ENCODE data around the gene RGS10. TPM values are rescaled to one million over a fixed set of nuclear protein-coding genes. Genes with fewer than 3 reads are reported as not detected.

Gene RGS10
- total RNA-seq, result 10 to 100 TPM; 15.2 to 27.0 (median 23.0) TPM

GRCh38 chr10:119542357-119542987 lies at the start of gene RGS10:
Gene RGS10 (minus strand): TSS chr10:119542719. CDS start chr10:119542638, 81 bp downstream.
- peaks cover 37% of the 10 kb centered on the region for H3K4me1 ChIP-seq
- peak within 1 kb of the TSS; percentile 68 for H3K27ac ChIP-seq
- no peaks in the 10 kb centered on the region for H3K9me3 ChIP-seq
- no peaks in the 10 kb centered on the region for H3K36me3 ChIP-seq
- 0% methylated on average over 1 of the region's 76 CpGs for WGBS
- peak; percentile 73 to 85 for DNase-seq (ENCODE audit: low spot score in 2 of 2)
- no peaks in the 10 kb centered on the region for H3K27me3 ChIP-seq
- peak in 1 of 2 donors; percentile 58 for TF ChIP-seq POLR2A (IDR thresholded peaks at IDR 0.05)
- TF ChIP-seq CTCF (IDR thresholded peaks at IDR 0.05), result no peak
- peak within 1 kb of the TSS; percentile 82 for H3K4me3 ChIP-seq

- H3K9me3 ChIP-seq, result no peaks in the 10 kb centered on the region
- no peak overlapping the region for H3K4me3 ChIP-seq
- no peak for DNase-seq (ENCODE audit: low spot score in 2 of 2)
- peaks cover 19% of the 10 kb centered on the region for H3K4me1 ChIP-seq
- H3K36me3 ChIP-seq, result peaks cover 44% of the 10 kb centered on the region
- H3K27ac ChIP-seq, result no peak overlapping the region
- WGBS, result 90% methylated on average over 4 of the region's 4 CpGs
- TF ChIP-seq POLR2AphosphoS5 (IDR thresholded peaks at IDR 0.05) (no peak), POLR2A (IDR thresholded peaks at IDR 0.05) (no peak), CTCF (IDR thresholded peaks at IDR 0.05) (no peak), EP300 (IDR thresholded peaks at IDR 0.05) (no peak)
- H3K27me3 ChIP-seq, result no peaks in the 10 kb centered on the region
Observed at GRCh38 chr10:119588071-119588470, 45.6 kb upstream of the RGS10 start.

- TF ChIP-seq POLR2AphosphoS5 (IDR thresholded peaks at IDR 0.05) (no peak), POLR2A (IDR thresholded peaks at IDR 0.05) (no peak)
- WGBS, result 98% methylated on average over 3 of the region's 3 CpGs
- Histone ChIP-seq H3K4me1 (peaks cover 10% of the 10 kb centered on the region), H3K27ac (no peak overlapping the region), H3K4me3 (no peak overlapping the region), H3K9me3 (no peaks in the 10 kb centered on the region), H3K27me3 (no peaks in the 10 kb centered on the region), H3K36me3 (peaks cover 67% of the 10 kb centered on the region)
- no peak for DNase-seq (ENCODE audit: low spot score in 2 of 2)
Observed at GRCh38 chr10:119578355-119578754, 35.8 kb upstream of the RGS10 start.

GRCh38 chr10:119575991-119576390 lies 33.5 kb upstream of the RGS10 start:
- Histone ChIP-seq H3K27ac (no peak overlapping the region), H3K4me1 (no peaks in the 10 kb centered on the region), H3K4me3 (no peak overlapping the region), H3K9me3 (no peaks in the 10 kb centered on the region), H3K36me3 (peaks cover 68% of the 10 kb centered on the region), H3K27me3 (no peaks in the 10 kb centered on the region)
- TF ChIP-seq POLR2AphosphoS5 (IDR thresholded peaks at IDR 0.05), result no peak
- no peak for TF ChIP-seq POLR2A (IDR thresholded peaks at IDR 0.05)
- TF ChIP-seq EP300 (IDR thresholded peaks at IDR 0.05), result no peak
- TF ChIP-seq CTCF (IDR thresholded peaks at IDR 0.05), result no peak
- no peak for DNase-seq (ENCODE audit: low spot score in 2 of 2)

GRCh38 chr10:119575506-119575905 lies 33.0 kb upstream of the RGS10 start:
- Histone ChIP-seq H3K27me3 (no peaks in the 10 kb centered on the region), H3K36me3 (peaks cover 68% of the 10 kb centered on the region), H3K4me3 (no peak overlapping the region), H3K27ac (no peak overlapping the region), H3K9me3 (no peaks in the 10 kb centered on the region), H3K4me1 (no peaks in the 10 kb centered on the region)
- no peak for DNase-seq (ENCODE audit: low spot score in 2 of 2)
- no peak for TF ChIP-seq POLR2AphosphoS5 (IDR thresholded peaks at IDR 0.05)
- no peak for TF ChIP-seq POLR2A (IDR thresholded peaks at IDR 0.05)
- TF ChIP-seq CTCF (IDR thresholded peaks at IDR 0.05), result no peak
- TF ChIP-seq EP300 (IDR thresholded peaks at IDR 0.05), result no peak
- 39% methylated on average over 5 of the region's 5 CpGs for WGBS

GRCh38 chr10:119567978-119568377 lies 25.5 kb upstream of the RGS10 start:
- WGBS, result 93% methylated on average over 8 of the region's 8 CpGs
- no peak for DNase-seq (ENCODE audit: low spot score in 2 of 2)
- no peak overlapping the region for H3K27ac ChIP-seq
- peaks cover 11% of the 10 kb centered on the region for H3K36me3 ChIP-seq
- TF ChIP-seq POLR2AphosphoS5 (IDR thresholded peaks at IDR 0.05) (no peak), EP300 (IDR thresholded peaks at IDR 0.05) (no peak), POLR2A (IDR thresholded peaks at IDR 0.05) (no peak), CTCF (IDR thresholded peaks at IDR 0.05) (no peak)
- no peaks in the 10 kb centered on the region for H3K4me1 ChIP-seq
- no peaks in the 10 kb centered on the region for H3K27me3 ChIP-seq
- no peak overlapping the region for H3K4me3 ChIP-seq
- H3K9me3 ChIP-seq, result no peaks in the 10 kb centered on the region
